ENCODE measurements around the gene MRPL38. TPM values are rescaled to one million over a fixed set of nuclear protein-coding genes. Genes with fewer than 3 reads are reported as not detected.

The MRPL38 gene
- total and polyA plus RNA-seq, 2 of the 8 experiments (the other 6 are each of a cell fraction or from before 2014, with no cell fraction given) = 78.4 to 125 TPM

DNA sequence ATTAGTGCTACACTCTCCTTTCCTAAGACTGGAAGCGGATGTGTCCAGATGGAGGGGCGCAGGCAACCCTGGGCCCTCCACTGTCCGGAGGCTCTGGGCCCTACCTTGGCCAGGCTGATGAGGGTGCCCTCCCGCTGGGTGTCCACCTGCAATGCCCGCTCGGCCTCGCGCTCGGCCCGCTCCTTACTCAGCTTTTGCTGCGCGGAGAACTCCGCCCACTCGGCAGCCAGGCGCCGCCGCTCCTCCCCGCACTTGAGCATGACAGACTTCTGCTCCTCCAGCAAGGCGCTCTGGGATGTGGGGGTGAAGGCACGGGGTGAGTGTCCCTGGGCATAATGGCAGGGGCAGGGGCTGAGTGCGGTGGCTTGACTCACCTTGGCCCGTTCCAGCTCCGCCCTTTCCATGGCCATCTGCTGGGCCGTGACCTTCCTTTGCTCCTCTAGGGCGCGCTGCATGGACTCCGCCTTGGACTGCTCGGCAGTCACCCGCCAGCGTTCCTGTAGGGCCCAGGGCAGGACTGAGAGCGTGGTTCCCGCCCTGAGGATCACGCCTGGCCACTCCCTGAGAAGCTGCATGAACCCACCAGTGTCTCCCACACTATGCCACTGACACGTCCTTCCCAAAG lies 10.1 kb upstream of the MRPL38 start:
- H3K23me2 ChIP-seq (ENCODE audit: low read depth, low read length) = no peaks in the 10 kb centered on the region
- no peak overlapping the region for H3K4me2 ChIP-seq (ENCODE audit: insufficient read depth in 1 of 2, low read depth in 2 of 2, low read length in 2 of 2)
- H2BK20ac ChIP-seq (ENCODE audit: low read length) = no peak overlapping the region
- POLR2A ChIA-PET (ENCODE audit: partially characterized antibody) = interaction anchor here (0.9 to 2.9 kb wide), 5 partner anchors 9 to 163 kb away, joined by 3 to 13 read pairs (median 3); partner anchors contain the start of genes FBF1 and MRPL38
- no peaks in the 10 kb centered on the region for H3K79me1 ChIP-seq (ENCODE audit: low read depth, low read length)
- H2BK120ac ChIP-seq (replicated peaks; ENCODE audit: low read depth, low read length) = no peak overlapping the region
- H3K4me3 ChIP-seq (ENCODE audit: extremely low read depth in 1 of 4, insufficient read depth in 2 of 4, low read depth in 3 of 4, low read length in 4 of 4) = no peak overlapping the region
- H2BK12ac ChIP-seq (ENCODE audit: low read depth, low read length) = no peak overlapping the region
- TF ChIP-seq RXRA (IDR thresholded peaks at IDR 0.05; ENCODE audit: insufficient read depth, low read depth, low read length) (no peak), SIRT6 (IDR thresholded peaks at IDR 0.05; ENCODE audit: low read length) (no peak), MAFK (IDR thresholded peaks at IDR 0.05; ENCODE audit: low read depth, low read length) (no peak), RAD21 (IDR thresholded peaks at IDR 0.05 in 1 of 2, conservative IDR thresholded peaks at IDR 0.05 in 1 of 2; ENCODE audit: low read depth in 2 of 2, low read length in 2 of 2) (peak in 1 of 2 experiments; percentile 28; a peak in 2 of 4 replicates), CEBPB (IDR thresholded peaks at IDR 0.05; ENCODE audit: low read depth, low read length) (no peak), CREB1 (IDR thresholded peaks at IDR 0.05) (no peak), SIX5 (IDR thresholded peaks at IDR 0.05; ENCODE audit: low read depth, low read length) (no peak)
- TF ChIP-seq, protein P1, sequence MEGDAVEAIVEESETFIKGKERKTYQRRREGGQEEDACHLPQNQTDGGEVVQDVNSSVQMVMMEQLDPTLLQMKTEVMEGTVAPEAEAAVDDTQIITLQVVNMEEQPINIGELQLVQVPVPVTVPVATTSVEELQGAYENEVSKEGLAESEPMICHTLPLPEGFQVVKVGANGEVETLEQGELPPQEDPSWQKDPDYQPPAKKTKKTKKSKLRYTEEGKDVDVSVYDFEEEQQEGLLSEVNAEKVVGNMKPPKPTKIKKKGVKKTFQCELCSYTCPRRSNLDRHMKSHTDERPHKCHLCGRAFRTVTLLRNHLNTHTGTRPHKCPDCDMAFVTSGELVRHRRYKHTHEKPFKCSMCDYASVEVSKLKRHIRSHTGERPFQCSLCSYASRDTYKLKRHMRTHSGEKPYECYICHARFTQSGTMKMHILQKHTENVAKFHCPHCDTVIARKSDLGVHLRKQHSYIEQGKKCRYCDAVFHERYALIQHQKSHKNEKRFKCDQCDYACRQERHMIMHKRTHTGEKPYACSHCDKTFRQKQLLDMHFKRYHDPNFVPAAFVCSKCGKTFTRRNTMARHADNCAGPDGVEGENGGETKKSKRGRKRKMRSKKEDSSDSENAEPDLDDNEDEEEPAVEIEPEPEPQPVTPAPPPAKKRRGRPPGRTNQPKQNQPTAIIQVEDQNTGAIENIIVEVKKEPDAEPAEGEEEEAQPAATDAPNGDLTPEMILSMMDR (IDR thresholded peaks at IDR 0.05; ENCODE audit: control extremely low read depth in 1 of 3, insufficient read depth in 1 of 3, low read depth in 1 of 3, low read length in 3 of 3) = peak in 1 of 3 experiments; percentile 39; a peak in 2 of 4 replicates
- H3K79me2 ChIP-seq (ENCODE audit: control insufficient read depth in 1 of 2, insufficient read depth in 2 of 2, low read length in 2 of 2) = no peaks in the 10 kb centered on the region
- no peak overlapping the region for H3K4ac ChIP-seq (replicated peaks; ENCODE audit: insufficient read length, low read depth, low read length)
- DNase-seq (ENCODE audit: low read depth in 1 of 2, low spot score in 2 of 2) (no peak), FAIRE-seq (no peak)
- H3K27ac ChIP-seq (ENCODE audit: low read depth, low read length) = no peak overlapping the region
- CTCF ChIA-PET (ENCODE audit: partially characterized antibody) = interaction anchor here (1.0 to 51.3 kb wide), 7 partner anchors 8 to 94 kb away, joined by 3 to 885 read pairs (median 6); partner anchors contain the start of genes CDK3 and MRPL38
- peaks cover 0 to 3% (median 0%) of the 10 kb centered on the region in 4 experiments; a peak in 2 of 8 replicates for H3K36me3 ChIP-seq (ENCODE audit: control insufficient read depth in 2 of 4, insufficient read depth in 4 of 4, low read length in 3 of 4)
- WGBS, 2 experiments (ENCODE audit: extremely low coverage in 1 of 2, insufficient coverage in 1 of 2, insufficient read length in 1 of 2, insufficient replicate concordance in 2 of 2, low coverage in 1 of 2, low lambda C conversion rate in 2 of 2, missing lambda C conversion rate in 1 of 2) = 90% methylated on average over 34 of the region's 34 CpGs; no CpG with 5 or more reads in 1 of the 2 experiments
- H2BK15ac ChIP-seq (ENCODE audit: low read length) = no peak overlapping the region
- H2BK5ac ChIP-seq (ENCODE audit: low read depth, low read length) = 0 out of 2 replicates have a peak overlapping the region, but pooled peaks have one; percentile 66
- H3K27me3 ChIP-seq (replicated peaks in 1 of 4; ENCODE audit: control insufficient read depth in 3 of 4, extremely low read depth in 1 of 4, insufficient read depth in 3 of 4, low read length in 3 of 4) = no peaks in the 10 kb centered on the region
- H4K91ac ChIP-seq (replicated peaks; ENCODE audit: insufficient read length, low read length) = no peak overlapping the region
- no peaks in the 10 kb centered on the region; a peak in 2 of 7 replicates for H3K4me1 ChIP-seq (replicated peaks in 1 of 4; ENCODE audit: control insufficient read depth in 3 of 4, insufficient read depth in 4 of 4, low read length in 3 of 4)
- H2AK5ac ChIP-seq (ENCODE audit: low read depth, low read length) = no peak overlapping the region
- H3K14ac ChIP-seq (ENCODE audit: insufficient read length) = no peak overlapping the region
- H4K20me1 ChIP-seq (replicated peaks in 1 of 2; ENCODE audit: control insufficient read depth in 1 of 2, insufficient read depth in 2 of 2, low read length in 2 of 2) = no peaks in the 10 kb centered on the region
- H3K9ac ChIP-seq (replicated peaks in 1 of 4; ENCODE audit: extremely low read depth in 1 of 4, low read depth in 3 of 4, low read length in 3 of 4) = no peak overlapping the region
- no peak overlapping the region for H2AFZ ChIP-seq (ENCODE audit: low read length)
- no peaks in the 10 kb centered on the region for H3K9me3 ChIP-seq (ENCODE audit: insufficient read depth in 2 of 2, low read depth in 1 of 2, low read length in 1 of 2)
- H4K8ac ChIP-seq (ENCODE audit: extremely low read depth, insufficient read depth, low read length) = no peak overlapping the region
- no peak overlapping the region for H3K23ac ChIP-seq (ENCODE audit: insufficient read length)
- no peak overlapping the region for H3K56ac ChIP-seq (replicated peaks; ENCODE audit: insufficient read length, low read depth, low read length)
- H4K5ac ChIP-seq (ENCODE audit: insufficient read length, low read depth, low read length) = no peak overlapping the region
- no peak overlapping the region; the same call in 1 of the 2 replicates for H3K18ac ChIP-seq (ENCODE audit: extremely low read depth, low read length)
